HG03066 (cell line): ENCODE measurements around the gene CAMK2D.

Source experiments
- ATAC-seq: cut with Tn5 transposase; IDR thresholded peaks from one replicate; pipeline ENCODE4 v1.9.1; 2021; ENCODE audit warnings: low read depth; ENCODE audit not compliant: unreplicated experiment

CAMK2D gene

GRCh38 chr4:113616443-113616842 lies 145.1 kb downstream of the CAMK2D start:
- ATAC-seq, result no peak

GRCh38 chr4:113614414-113614813 lies 147.1 kb downstream of the CAMK2D start:
- no peak for ATAC-seq

GRCh38 chr4:113613503-113613902 lies 148.0 kb downstream of the CAMK2D start:
- no peak for ATAC-seq

GRCh38 chr4:113610537-113610936 lies 151.0 kb downstream of the CAMK2D start:
- no peak for ATAC-seq

- no peak for ATAC-seq
These were observed 153.5 kb downstream of the CAMK2D start for GRCh38 chr4:113607998-113608397.

- no peak for ATAC-seq
These were observed 154.3 kb downstream of the CAMK2D start for GRCh38 chr4:113607147-113607720.

GRCh38 chr4:113604955-113605354 lies 156.6 kb downstream of the CAMK2D start:
- ATAC-seq, result no peak

GRCh38 chr4:113603911-113604310 lies 157.6 kb downstream of the CAMK2D start:
- ATAC-seq, result no peak

GRCh38 chr4:113602646-113603228 lies 158.8 kb downstream of the CAMK2D start:
- no peak for ATAC-seq

GRCh38 chr4:113601636-113602035 lies 159.9 kb downstream of the CAMK2D start:
- no peak for ATAC-seq

GRCh38 chr4:113596396-113596795 lies 165.1 kb downstream of the CAMK2D start:
- ATAC-seq, result no peak

- ATAC-seq, result no peak
These were observed 167.3 kb downstream of the CAMK2D start for GRCh38 chr4:113594231-113594556.

GRCh38 chr4:113593400-113594230 lies 167.9 kb downstream of the CAMK2D start:
- ATAC-seq, result peak; percentile 62

GRCh38 chr4:113591982-113592381 lies 169.6 kb downstream of the CAMK2D start:
- no peak for ATAC-seq

GRCh38 chr4:113588895-113589668 lies 172.5 kb downstream of the CAMK2D start:
- peak; percentile 48 for ATAC-seq

- ATAC-seq, result no peak
These were observed 173.8 kb downstream of the CAMK2D start for GRCh38 chr4:113587640-113588275.

GRCh38 chr4:113587156-113587555 lies 174.4 kb downstream of the CAMK2D start:
- ATAC-seq, result no peak

GRCh38 chr4:113586072-113586471 lies 175.5 kb downstream of the CAMK2D start:
- no peak for ATAC-seq

- ATAC-seq, result no peak
These were observed 177.0 kb downstream of the CAMK2D start for GRCh38 chr4:113584407-113585150.

GRCh38 chr4:113582737-113583136 lies 178.8 kb downstream of the CAMK2D start:
- ATAC-seq, result no peak
